Omental fat pad (tissue), 4 donors: ENCODE data around the gene OTUD1. TPM values are rescaled to one million over a fixed set of nuclear protein-coding genes. Genes with fewer than 3 reads are reported as not detected.

Source experiments
- ATAC-seq: fragments of 150-250 bp; one replicate; pipeline ENCODE4 v1.9.1; 2016; ENCODE audit warnings: mild to moderate bottlenecking, moderate library complexity; ENCODE audit not compliant: low FRiP score
- DNase-seq: peaks from one replicate; pipeline ENCODE4 v3.0.0-alpha.2; 2019; ENCODE audit warnings: low spot score
- total RNA-seq, 4 donors: library from RNA; depleted of rRNA; stranded (reverse); fragments of >200 nt; gene quantifications; one replicate each; pipeline ENCODE4 v1.1.0, GENCODE V29; 2016
- TF ChIP-seq, protein P1 (sequence below), 3 donors: fragments of 450-650 bp; IDR thresholded peaks; one replicate each; pipeline ENCODE4 v1.5.1; 2016 to 2017; ENCODE audit warnings: antibody characterized with exemption in 3 of 3, mild to moderate bottlenecking in 3 of 3, moderate library complexity in 2 of 3

The OTUD1 gene
- total RNA-seq, 4 donors from 2014 or later, result 10.2 to 16.4 (median 11.2) TPM

DNA sequence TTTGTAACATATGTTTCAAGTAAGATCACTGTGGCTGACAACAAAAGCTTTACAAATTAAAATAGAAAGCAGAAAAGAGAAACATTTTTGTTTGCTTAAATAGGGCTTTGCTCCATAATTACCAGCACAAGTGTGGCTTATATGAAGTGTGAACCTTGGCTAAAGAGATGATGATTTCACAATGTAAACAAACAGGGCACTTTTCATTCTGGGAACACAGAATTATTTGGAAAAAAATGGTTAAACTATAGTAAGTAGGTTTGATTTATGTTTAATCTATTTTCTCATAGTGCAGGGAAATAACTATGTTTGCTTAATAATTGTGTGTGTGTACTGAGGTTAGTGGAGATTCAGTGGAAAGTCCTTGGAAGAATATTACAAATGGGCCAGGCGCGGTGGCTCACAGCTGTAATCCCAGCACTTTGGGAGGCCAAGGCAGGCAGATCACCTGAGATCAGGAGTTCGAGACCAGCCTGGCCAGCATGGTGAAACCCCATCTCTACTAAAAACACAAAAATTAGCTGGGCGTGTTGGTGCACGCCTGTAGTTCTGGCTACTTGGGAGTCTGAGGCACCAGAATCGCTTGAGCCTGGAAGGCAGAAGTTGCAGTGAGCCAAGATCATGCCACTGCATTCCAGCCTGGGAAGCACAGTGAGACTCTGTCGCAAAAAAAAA, 19.1 kb upstream of the OTUD1 start:
- ATAC-seq, result no peak

DNA sequence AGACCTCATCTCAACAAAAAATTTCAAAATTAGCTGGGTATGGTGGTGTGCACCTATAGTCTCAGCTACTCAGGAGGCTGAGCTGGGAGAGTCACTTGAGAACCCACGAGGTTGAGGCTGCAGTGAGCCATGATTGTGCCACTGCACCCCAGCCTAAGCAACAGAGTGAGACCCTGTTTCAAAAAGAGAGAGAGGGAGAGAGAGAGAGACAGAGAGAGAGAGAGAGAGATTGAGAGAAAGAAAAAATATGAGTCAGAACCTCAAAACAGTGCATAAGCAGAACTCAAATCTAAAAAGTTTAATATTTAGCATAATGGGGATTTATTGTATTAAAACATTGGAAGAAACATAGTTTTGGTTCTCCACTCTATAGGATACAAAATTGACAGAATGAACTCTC, 17.5 kb upstream of the OTUD1 start:
- ATAC-seq, result no peak
- TF ChIP-seq, protein P1, sequence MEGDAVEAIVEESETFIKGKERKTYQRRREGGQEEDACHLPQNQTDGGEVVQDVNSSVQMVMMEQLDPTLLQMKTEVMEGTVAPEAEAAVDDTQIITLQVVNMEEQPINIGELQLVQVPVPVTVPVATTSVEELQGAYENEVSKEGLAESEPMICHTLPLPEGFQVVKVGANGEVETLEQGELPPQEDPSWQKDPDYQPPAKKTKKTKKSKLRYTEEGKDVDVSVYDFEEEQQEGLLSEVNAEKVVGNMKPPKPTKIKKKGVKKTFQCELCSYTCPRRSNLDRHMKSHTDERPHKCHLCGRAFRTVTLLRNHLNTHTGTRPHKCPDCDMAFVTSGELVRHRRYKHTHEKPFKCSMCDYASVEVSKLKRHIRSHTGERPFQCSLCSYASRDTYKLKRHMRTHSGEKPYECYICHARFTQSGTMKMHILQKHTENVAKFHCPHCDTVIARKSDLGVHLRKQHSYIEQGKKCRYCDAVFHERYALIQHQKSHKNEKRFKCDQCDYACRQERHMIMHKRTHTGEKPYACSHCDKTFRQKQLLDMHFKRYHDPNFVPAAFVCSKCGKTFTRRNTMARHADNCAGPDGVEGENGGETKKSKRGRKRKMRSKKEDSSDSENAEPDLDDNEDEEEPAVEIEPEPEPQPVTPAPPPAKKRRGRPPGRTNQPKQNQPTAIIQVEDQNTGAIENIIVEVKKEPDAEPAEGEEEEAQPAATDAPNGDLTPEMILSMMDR (IDR thresholded peaks at IDR 0.05), result no peak
- DNase-seq, result no peak

More for the DNA sequence above, 19.1 kb upstream of the OTUD1 start:
- TF ChIP-seq, protein P1 (IDR thresholded peaks at IDR 0.05), result no peak
- DNase-seq, result no peak

DNA sequence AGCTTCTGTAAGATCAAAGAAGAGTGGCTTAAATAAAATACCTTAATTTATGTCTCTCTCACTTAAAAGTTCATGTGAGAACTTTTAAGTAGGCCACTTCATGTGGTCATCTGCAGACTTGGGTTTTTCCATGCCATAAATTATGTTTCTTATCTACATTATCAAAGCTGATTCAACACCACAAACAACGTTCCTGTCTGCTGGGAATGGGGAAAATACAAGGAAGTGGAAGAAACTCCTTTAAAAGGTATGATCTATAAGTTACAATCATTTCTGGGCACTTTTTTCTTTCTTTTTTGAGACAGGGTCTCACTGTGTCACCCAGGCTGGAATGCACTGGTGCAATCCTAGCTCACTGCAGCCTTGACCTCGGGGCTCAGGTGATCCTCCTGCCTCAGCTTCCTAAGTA, 16.9 kb upstream of the OTUD1 start:
- ATAC-seq (no peak), DNase-seq (no peak)
- TF ChIP-seq, protein P1 (IDR thresholded peaks at IDR 0.05), result no peak

DNA sequence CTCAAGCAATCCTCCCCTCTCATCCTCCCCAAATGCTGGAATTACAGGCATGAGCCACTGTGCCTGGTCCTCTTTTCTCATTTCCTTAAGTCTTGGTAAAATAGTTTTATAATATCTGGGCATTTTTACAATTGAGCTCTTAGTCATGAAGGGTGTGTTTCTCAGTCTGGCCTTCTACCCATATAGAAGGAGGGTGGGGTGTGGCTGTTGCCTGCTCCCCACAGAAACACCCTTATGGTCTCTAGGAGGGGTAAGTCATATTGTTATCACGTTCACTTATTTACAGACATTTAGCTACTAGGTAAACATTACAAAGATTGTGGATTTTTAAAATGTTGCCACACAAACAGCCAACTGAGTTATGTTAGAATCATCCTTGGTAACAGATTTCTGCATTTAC, 6.7 kb upstream of the OTUD1 start:
- DNase-seq (no peak), ATAC-seq (no peak)
- TF ChIP-seq, protein P1 (IDR thresholded peaks at IDR 0.05), result no peak

DNA sequence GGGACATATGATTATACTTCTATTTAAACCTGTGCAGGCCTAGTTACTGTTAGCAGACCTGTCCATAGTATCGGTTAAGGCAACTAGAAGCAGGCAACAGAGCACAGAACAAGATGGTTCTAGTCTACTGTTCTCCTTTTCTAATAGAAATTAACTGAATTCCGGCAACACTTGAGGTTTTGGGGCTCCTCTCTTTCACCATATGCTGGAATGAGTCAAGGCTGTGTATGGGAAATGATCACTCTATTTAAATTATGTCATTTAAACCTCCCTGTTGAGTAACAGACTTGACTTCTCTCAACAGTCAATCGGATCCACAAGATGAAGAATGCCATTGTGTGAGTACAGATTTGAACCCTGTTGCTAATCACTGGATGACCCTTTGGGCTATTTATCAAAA, 6.2 kb upstream of the OTUD1 start:
- ATAC-seq (no peak), DNase-seq (no peak)
- TF ChIP-seq, protein P1 (IDR thresholded peaks at IDR 0.05), result no peak

DNA sequence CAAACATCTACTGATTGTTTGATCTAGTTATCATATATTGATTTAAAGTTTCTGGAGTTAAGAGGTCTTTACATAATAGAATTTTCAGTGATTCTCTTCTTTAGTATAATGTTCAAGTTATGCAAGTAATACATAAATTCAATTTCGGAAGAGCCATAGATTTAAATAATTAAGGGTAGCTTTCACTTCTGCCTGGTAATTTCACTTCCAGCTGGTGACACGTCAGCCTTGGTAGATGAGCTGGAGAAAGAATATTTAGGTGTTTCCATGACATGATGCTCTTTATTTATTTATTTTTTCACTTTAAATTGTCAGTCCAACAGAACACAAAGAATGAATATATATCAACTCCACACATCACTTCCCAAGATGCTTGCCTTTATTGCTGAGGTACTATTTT, 5.2 kb upstream of the OTUD1 start:
- TF ChIP-seq, protein P1 (IDR thresholded peaks at IDR 0.05), result no peak
- ATAC-seq, result no peak
- no peak for DNase-seq

DNA sequence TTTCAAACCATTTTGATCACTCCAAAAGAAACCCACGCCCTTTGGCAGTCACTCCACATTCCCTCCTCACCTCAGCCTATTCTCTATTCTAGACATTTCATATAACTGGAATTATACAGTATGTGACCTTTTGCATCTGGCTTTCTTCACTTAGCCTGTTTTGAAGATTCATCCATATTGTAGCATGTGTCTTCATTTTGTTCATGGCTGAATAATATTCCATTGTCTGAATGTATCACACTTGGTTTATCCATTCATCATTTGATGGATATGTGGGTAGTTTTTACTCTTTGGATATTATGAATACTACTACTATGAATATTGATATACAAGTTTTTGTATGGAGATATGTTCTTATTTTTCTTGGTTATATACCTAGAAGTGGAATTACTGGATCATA, 3.5 kb upstream of the OTUD1 start:
- TF ChIP-seq, protein P1 (IDR thresholded peaks at IDR 0.05), result no peak
- DNase-seq (no peak), ATAC-seq (no peak)
